Muscle of back (tissue), 13 donors: ENCODE data around the gene NFKB1. TPM values are rescaled to one million over a fixed set of nuclear protein-coding genes. Genes with fewer than 3 reads are reported as not detected.
"Not testable (repeated sequence)": the region's sequence is repeated elsewhere in the genome, so short reads cannot be mapped to it uniquely, and the experiment has no call there.

Experiments
- DNase-seq, 3 donors: peaks; one replicate each; pipeline versions ENCODE4 v3.0.0 to v3.0.0-alpha.2; 2013
- long read RNA-seq, 9 donors: transcript quantifications; one replicate each; lab custom pipeline, GENCODE V29; 2026
- polyA plus RNA-seq, 10 donors: library from polyadenylated mRNA; unstranded; fragments of 120-200 nt; gene quantifications; one replicate each; pipeline ENCODE4 v1.2.1, GENCODE V29; 2013; ENCODE audit not compliant: insufficient read length in 10 of 10

The NFKB1 gene
- 10 to 100 TPM; 17.8 to 24.2 (median 19.8) TPM for polyA plus RNA-seq
- long read RNA-seq, donor 1, partial matches to known transcripts: 0 of 3 reads
- long read RNA-seq, donor 1, other reads (novel, unspliced or antisense): 0 of 3 reads
- long read RNA-seq, donor 2, full-length matches to known transcripts: 1 of 1 reads
- long read RNA-seq, donor 2, partial matches to known transcripts: 0 of 1 reads
- long read RNA-seq, donor 2, other reads (novel, unspliced or antisense): 0 of 1 reads
- long read RNA-seq, donor 3: 0 reads
- long read RNA-seq, donor 4, full-length matches to known transcripts: 3 of 10 reads
- long read RNA-seq, donor 4, partial matches to known transcripts: 7 of 10 reads
- long read RNA-seq, donor 4, other reads (novel, unspliced or antisense): 0 of 10 reads
- long read RNA-seq, donor 5, full-length matches to known transcripts: 4 of 17 reads
- long read RNA-seq, donor 5, partial matches to known transcripts: 13 of 17 reads
- long read RNA-seq, donor 5, other reads (novel, unspliced or antisense): 0 of 17 reads
- long read RNA-seq, donor 6, full-length matches to known transcripts: 5 of 13 reads
- long read RNA-seq, donor 6, partial matches to known transcripts: 8 of 13 reads
- long read RNA-seq, donor 6, other reads (novel, unspliced or antisense): 0 of 13 reads
- long read RNA-seq, donor 7, partial matches to known transcripts: 5 of 5 reads
- long read RNA-seq, donor 7, other reads (novel, unspliced or antisense): 0 of 5 reads
- long read RNA-seq, donor 8, partial matches to known transcripts: 0 of 2 reads
- long read RNA-seq, donor 8, other reads (novel, unspliced or antisense): 0 of 2 reads
- long read RNA-seq, donor 9: 0 reads

- DNase-seq: peak; percentile 72 to 92 (median 85)
These were observed at the start of gene NFKB1 for GRCh38 chr4:102500696-102501446. TSS of gene NFKB1 (plus strand) at chr4:102501359. CDS start at chr4:102525519, 24,160 bp downstream.

GRCh38 chr4:102452854-102453253 lies 48.3 kb upstream of the NFKB1 start:
- DNase-seq: no peak

- no peak for DNase-seq
These were observed 47.3 kb upstream of the NFKB1 start for GRCh38 chr4:102453827-102454226.

- DNase-seq: no peak
These were observed 46.9 kb upstream of the NFKB1 start for GRCh38 chr4:102454268-102454667.

GRCh38 chr4:102454981-102455685 lies 46.0 kb upstream of the NFKB1 start:
- DNase-seq: peak in 2 of 3 donors; percentile 27 to 71

- no peak for DNase-seq
These were observed 45.4 kb upstream of the NFKB1 start for GRCh38 chr4:102455750-102456149.

- no peak for DNase-seq
These were observed 34.9 kb upstream of the NFKB1 start for GRCh38 chr4:102466298-102466697.

- DNase-seq: no peak
These were observed 31.4 kb upstream of the NFKB1 start for GRCh38 chr4:102469806-102470205.

GRCh38 chr4:102472441-102473013 lies 28.6 kb upstream of the NFKB1 start:
- DNase-seq: no peak

- DNase-seq: no peak
These were observed 27.7 kb upstream of the NFKB1 start for GRCh38 chr4:102473476-102473875.

GRCh38 chr4:102474736-102475504 lies 26.2 kb upstream of the NFKB1 start:
- no peak for DNase-seq

- no peak for DNase-seq
These were observed 23.5 kb upstream of the NFKB1 start for GRCh38 chr4:102477657-102478056.

GRCh38 chr4:102478186-102478585 lies 23.0 kb upstream of the NFKB1 start:
- no peak for DNase-seq

GRCh38 chr4:102479832-102480231 lies 21.3 kb upstream of the NFKB1 start:
- not testable (repeated sequence) for DNase-seq

- DNase-seq: no peak
These were observed 18.0 kb upstream of the NFKB1 start for GRCh38 chr4:102483120-102483519.

- not testable (repeated sequence) for DNase-seq
These were observed 17.0 kb upstream of the NFKB1 start for GRCh38 chr4:102483990-102484692.

GRCh38 chr4:102492531-102493241 lies 8.5 kb upstream of the NFKB1 start:
- no peak for DNase-seq

- DNase-seq: no peak
These were observed 7.9 kb upstream of the NFKB1 start for GRCh38 chr4:102493257-102493656.

GRCh38 chr4:102493794-102494193 lies 7.4 kb upstream of the NFKB1 start:
- DNase-seq: no peak
